H1 (cell line): ENCODE results near the gene PDE4D. TPM values are rescaled to one million over a fixed set of nuclear protein-coding genes. Genes with fewer than 3 reads are reported as not detected.

Experiments used
- CTCF ChIA-PET: fragments of 300-600 bp; sonication (Branson Sonifier 250); formaldehyde crosslinking; loops from one replicate; lab custom pipeline; 2021; ENCODE audit not compliant: partially characterized antibody; lab: Charles Lee
- POLR2A ChIA-PET: fragments of 300-600 bp; sonication (Branson Sonifier 250); formaldehyde crosslinking; loops from one replicate; lab custom pipeline; 2021; ENCODE audit warnings: inconsistent platforms; ENCODE audit not compliant: partially characterized antibody; lab: Charles Lee
- DNase-seq, 2 experiments: peaks; one replicate each; pipeline versions ENCODE4 v3.0.0 to v3.0.0-alpha.2; 2010 to 2022; ENCODE audit warnings: low spot score in 2 of 2, low read depth in 1 of 2, mixed read lengths in 1 of 2
- FAIRE-seq: peaks from 2 replicates; lab custom pipeline; 2011; peaks lifted over from hg19 to GRCh38; lab: Jason Lieb, UNC
- H2AFZ ChIP-seq: 2 replicates; pipeline ENCODE4 v1.8.1; 2012; ENCODE audit warnings: low read length, inconsistent platforms
- H2AK5ac ChIP-seq: 2 replicates; pipeline ENCODE4 v1.6.1; 2013; ENCODE audit warnings: low read depth, low read length
- H2BK120ac ChIP-seq: replicated peaks from 2 replicates; pipeline ENCODE3; 2013; ENCODE audit warnings: low read depth, low read length, inconsistent platforms
- H2BK12ac ChIP-seq: 2 replicates; pipeline ENCODE4 v1.6.1; 2013; ENCODE audit warnings: low read depth, low read length
- H2BK15ac ChIP-seq: 2 replicates; pipeline ENCODE4 v1.6.1; 2013; ENCODE audit warnings: low read length
- H2BK20ac ChIP-seq: 2 replicates; pipeline ENCODE4 v1.6.1; 2013; ENCODE audit warnings: low read length
- H2BK5ac ChIP-seq: 2 replicates; pipeline ENCODE4 v1.6.1; 2013; ENCODE audit warnings: low read depth, low read length
- H3K14ac ChIP-seq: 2 replicates; pipeline ENCODE4 v1.6.1; 2013; ENCODE audit warnings: inconsistent platforms; ENCODE audit not compliant: insufficient read length
- H3K18ac ChIP-seq: 2 replicates; pipeline ENCODE4 v1.6.1; 2013; ENCODE audit warnings: low read length; ENCODE audit errors: extremely low read depth
- H3K23ac ChIP-seq: 2 replicates; pipeline ENCODE4 v1.6.1; 2013; ENCODE audit warnings: inconsistent platforms; ENCODE audit not compliant: insufficient read length
- H3K23me2 ChIP-seq: 2 replicates; pipeline ENCODE4 v1.6.1; 2013; ENCODE audit warnings: low read depth, low read length
- H3K27ac ChIP-seq: 2 replicates; pipeline ENCODE4 v1.6.1; 2011; ENCODE audit warnings: low read depth, low read length, inconsistent platforms
- H3K27me3 ChIP-seq, 4 experiments: replicated peaks in 1 of 4; 1 replicate in 1 of 4; 2 replicates in 3 of 4; pipeline versions ENCODE4 v1.6.1 to v1.8.1; 2011 to 2013; ENCODE audit warnings: low read length in 3 of 4, mild to moderate bottlenecking in 3 of 4, inconsistent platforms in 2 of 4, mixed read lengths in 2 of 4, moderate library complexity in 1 of 4; ENCODE audit not compliant: control insufficient read depth in 3 of 4, insufficient read depth in 3 of 4; ENCODE audit errors: extremely low read depth in 1 of 4
- H3K36me3 ChIP-seq, 4 experiments: 2 replicates each; pipeline versions ENCODE4 v1.6.1 to v1.8.1; 2011 to 2013; ENCODE audit warnings: mild to moderate bottlenecking in 4 of 4, low read length in 3 of 4, moderate library complexity in 2 of 4, control low read depth in 1 of 4, inconsistent platforms in 1 of 4; ENCODE audit not compliant: insufficient read depth in 4 of 4, control insufficient read depth in 2 of 4
- H3K4ac ChIP-seq: replicated peaks from 2 replicates; pipeline ENCODE3; 2013; ENCODE audit warnings: low read length, low read depth, mixed read lengths, inconsistent platforms; ENCODE audit not compliant: insufficient read length
- H3K4me1 ChIP-seq, 4 experiments: replicated peaks in 1 of 4; 1 replicate in 1 of 4; 2 replicates in 3 of 4; pipeline versions ENCODE4 v1.6.1 to v1.8.1; 2011 to 2013; ENCODE audit warnings: low read length in 3 of 4, inconsistent platforms in 2 of 4, mixed read lengths in 1 of 4; ENCODE audit not compliant: insufficient read depth in 4 of 4, control insufficient read depth in 3 of 4
- H3K4me2 ChIP-seq, 2 experiments: 2 replicates each; pipeline versions ENCODE4 v1.6.1 to v1.8.1; 2011 to 2013; ENCODE audit warnings: low read depth in 2 of 2, low read length in 2 of 2, control low read depth in 1 of 2, inconsistent platforms in 1 of 2, mild to moderate bottlenecking in 1 of 2; ENCODE audit not compliant: insufficient read depth in 1 of 2
- H3K4me3 ChIP-seq, 4 experiments: fragments of 200-600, 300-600 bp in 1 of 4; sonication (generic), shearing (Covaris generic), sonication (Bioruptor Twin) in 1 of 4; 2 replicates each; pipeline versions ENCODE4 v1.5.1 to v1.8.1; 2011 to 2016; ENCODE audit warnings: low read length in 4 of 4, low read depth in 3 of 4, control low read depth in 2 of 4, inconsistent platforms in 2 of 4, mild to moderate bottlenecking in 2 of 4, mixed read lengths in 1 of 4, moderate library complexity in 1 of 4; ENCODE audit not compliant: insufficient read depth in 2 of 4; ENCODE audit errors: extremely low read depth in 1 of 4
- H3K56ac ChIP-seq: replicated peaks from 2 replicates; pipeline ENCODE3; 2013; ENCODE audit warnings: low read depth, mild to moderate bottlenecking, mixed read lengths, low read length, inconsistent platforms; ENCODE audit not compliant: insufficient read length
- H3K79me1 ChIP-seq: 2 replicates; pipeline ENCODE4 v1.6.1; 2013; ENCODE audit warnings: low read depth, low read length, control low read depth
- H3K79me2 ChIP-seq, 2 experiments: 2 replicates each; pipeline versions ENCODE4 v1.6.1 to v1.8.1; 2012 to 2013; ENCODE audit warnings: low read length in 2 of 2, mild to moderate bottlenecking in 2 of 2, inconsistent platforms in 1 of 2; ENCODE audit not compliant: insufficient read depth in 2 of 2, control insufficient read depth in 1 of 2
- H3K9ac ChIP-seq, 4 experiments: replicated peaks in 1 of 4; 1 replicate in 1 of 4; 2 replicates in 3 of 4; pipeline versions ENCODE4 v1.6.1 to v1.8.1; 2011 to 2013; ENCODE audit warnings: low read depth in 3 of 4, low read length in 3 of 4, control low read depth in 2 of 4, mild to moderate bottlenecking in 2 of 4, moderate library complexity in 2 of 4, inconsistent platforms in 1 of 4; ENCODE audit errors: extremely low read depth in 1 of 4
- H3K9me3 ChIP-seq, 2 experiments: 2 replicates each; pipeline versions ENCODE4 v1.6.1 to v1.8.1; 2012 to 2013; ENCODE audit warnings: mild to moderate bottlenecking in 2 of 2, moderate library complexity in 2 of 2, control low read depth in 1 of 2, inconsistent platforms in 1 of 2, low read depth in 1 of 2, low read length in 1 of 2, mixed read lengths in 1 of 2; ENCODE audit not compliant: insufficient read depth in 2 of 2
- H4K20me1 ChIP-seq, 2 experiments: replicated peaks in 1 of 2; 2 replicates each; pipeline versions ENCODE3 to v1.8.1; 2011 to 2013; ENCODE audit warnings: inconsistent platforms in 2 of 2, low read length in 2 of 2, mild to moderate bottlenecking in 1 of 2; ENCODE audit not compliant: insufficient read depth in 2 of 2, control insufficient read depth in 1 of 2
- H4K5ac ChIP-seq: 2 replicates; pipeline ENCODE4 v1.6.1; 2013; ENCODE audit warnings: low read length, low read depth, mixed read lengths, inconsistent platforms; ENCODE audit not compliant: insufficient read length
- H4K8ac ChIP-seq: 2 replicates; pipeline ENCODE4 v1.8.0; 2013; ENCODE audit warnings: mild to moderate bottlenecking, moderate library complexity, low read length, inconsistent platforms; ENCODE audit not compliant: insufficient read depth; ENCODE audit errors: extremely low read depth
- H4K91ac ChIP-seq: replicated peaks from 2 replicates; pipeline ENCODE3; 2013; ENCODE audit warnings: low read length, mixed read lengths, inconsistent platforms; ENCODE audit not compliant: insufficient read length
- CTBP2 ChIP-seq: IDR thresholded peaks from 2 replicates; pipeline ENCODE4 v1.7.0; 2011; ENCODE audit warnings: borderline replicate concordance, mild to moderate bottlenecking, moderate library complexity, mixed read lengths, low read length; ENCODE audit not compliant: insufficient read depth, insufficient read length
- SIN3A ChIP-seq, 2 experiments: IDR thresholded peaks in 1 of 2; conservative IDR thresholded peaks in 1 of 2; 2 replicates each; pipeline ENCODE4 v1.6.1; 2011 to 2012; ENCODE audit warnings: low read length in 2 of 2, improper control_type of control experiment in 1 of 2, low read depth in 1 of 2, mild to moderate bottlenecking in 1 of 2
- polyA plus RNA-seq, 7 experiments: library from polyadenylated mRNA; depleted of rRNA in 3 of 7; stranded (reverse) in 5 of 7; unstranded in 2 of 7; fragments of >200 nt in 5 of 7; fragments of 200-250 nt in 2 of 7; gene quantifications; 1 replicate in 5 of 7; 2 replicates in 1 of 7; 4 replicates in 1 of 7; pipeline versions ENCODE4 v1.2.1 to v1.2.3, GENCODE V29; 2011 to 2013; ENCODE audit warnings: missing spikeins in 2 of 7, mixed read lengths in 2 of 7
- total RNA-seq: library from RNA; stranded (reverse); fragmentation: NEBNext Ultra II Directional; extraction: Animal tissue kit (Norgen Biotek cat#: 25700); gene quantifications from 2 replicates; pipeline ENCODE4 v1.2.1, GENCODE V29; 2021

The PDE4D gene
- total and polyA plus RNA-seq, 2 of the 8 experiments (the other 6 are each of a cell fraction or from before 2014, with no cell fraction given), result 2.3 to 3.7 TPM

DNA sequence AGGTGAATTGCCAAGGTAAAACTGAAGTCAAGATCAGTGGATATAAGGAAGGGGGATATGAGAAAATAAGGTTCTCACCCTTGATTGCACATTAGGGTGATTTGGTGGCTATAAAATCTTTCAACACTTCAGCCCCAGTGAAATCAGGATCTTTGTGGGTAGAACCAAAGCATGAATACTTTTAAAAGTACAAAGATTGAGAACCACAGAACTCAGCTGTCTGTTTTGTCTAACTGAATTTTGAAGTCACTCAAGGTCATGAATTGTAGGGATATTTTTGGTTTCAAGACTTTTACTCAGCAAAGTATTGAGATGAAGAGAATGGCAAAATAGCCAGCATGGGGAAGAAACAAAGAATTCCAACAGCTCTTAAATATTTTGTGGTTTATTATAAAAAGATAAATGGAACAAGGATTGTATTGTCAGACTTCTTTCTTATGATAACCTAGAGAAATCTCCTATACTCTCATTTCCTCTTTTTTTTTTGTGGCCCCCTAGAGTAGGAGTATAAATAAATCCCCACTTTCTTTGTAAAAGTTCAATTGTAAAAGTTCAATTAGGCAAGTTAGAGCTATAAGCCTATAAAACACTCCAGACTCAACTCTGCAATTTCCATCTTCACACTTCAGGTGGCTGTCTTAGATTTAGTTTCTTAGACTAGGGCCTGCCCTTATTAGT lies 272.9 kb downstream of the PDE4D start:
- Histone ChIP-seq H3K36me3 (no peaks in the 10 kb centered on the region), H3K27me3 (peaks cover 0 to 1% (median 0%) of the 10 kb centered on the region in 4 experiments; a peak in 1 of 7 replicates), H3K79me2 (no peaks in the 10 kb centered on the region), H3K4me2 (no peak overlapping the region), H3K23ac (no peak overlapping the region), H2BK5ac (no peak overlapping the region), H3K4me1 (peaks cover 0 to 4% (median 0%) of the 10 kb centered on the region in 4 experiments; a peak in 1 of 7 replicates), H4K8ac (no peak overlapping the region), H4K91ac (no peak overlapping the region), H3K4me3 (no peak overlapping the region), H3K79me1 (no peaks in the 10 kb centered on the region), H3K23me2 (no peaks in the 10 kb centered on the region), H3K18ac (no peak overlapping the region), H2BK120ac (no peak overlapping the region), H3K9ac (no peak overlapping the region), H3K9me3 (no peaks in the 10 kb centered on the region), H2AK5ac (no peak overlapping the region), H4K5ac (no peak overlapping the region), H3K14ac (no peak overlapping the region), H4K20me1 (no peaks in the 10 kb centered on the region), H2AFZ (no peak overlapping the region), H2BK12ac (no peak overlapping the region), H2BK20ac (no peak overlapping the region), H3K27ac (no peak overlapping the region), H3K4ac (no peak overlapping the region), H2BK15ac (no peak overlapping the region), H3K56ac (no peak overlapping the region)
- ChIA-PET CTCF (interaction anchor here (0.6 to 0.8 kb wide), 2 partner anchors 10 to 124 kb away, joined by 3 read pairs; no protein-coding TSS in a partner anchor), POLR2A (no interaction called here)
- DNase-seq, result no peak
- TF ChIP-seq SIN3A (conservative IDR thresholded peaks at IDR 0.05 in 1 of 2, IDR thresholded peaks at IDR 0.05 in 1 of 2; ENCODE audit: low read depth in 1 of 2, low read length in 2 of 2) (no peak), CTBP2 (no peak)
- FAIRE-seq, result no peak
